ENCODE results near the gene CDK10.
"Not testable (repeated sequence)": the region's sequence is repeated elsewhere in the genome, so short reads cannot be mapped to it uniquely, and the experiment has no call there.

Gene CDK10

GRCh38 chr16:89695875-89696669 lies 9.6 kb downstream of the CDK10 start:
- DNase-seq (ENCODE audit: low read depth, low spot score) = no peak

- no peak for DNase-seq (ENCODE audit: low read depth, low spot score)
Measured at GRCh38 chr16:89696670-89697128, 10.2 kb downstream of the CDK10 start.

- DNase-seq (ENCODE audit: low read depth, low spot score) = no peak
Measured at GRCh38 chr16:89697161-89697615, 10.7 kb downstream of the CDK10 start.

GRCh38 chr16:89697616-89698331 lies 11.3 kb downstream of the CDK10 start:
- DNase-seq (ENCODE audit: low read depth, low spot score) = no peak

GRCh38 chr16:89698717-89699116 lies 12.2 kb downstream of the CDK10 start:
- not testable (repeated sequence) for DNase-seq (ENCODE audit: low read depth, low spot score)

GRCh38 chr16:89699629-89700099 lies 13.2 kb downstream of the CDK10 start:
- DNase-seq (ENCODE audit: low read depth, low spot score) = not testable (repeated sequence)

GRCh38 chr16:89700100-89700648 lies 13.7 kb downstream of the CDK10 start:
- DNase-seq (ENCODE audit: low read depth, low spot score) = peak; percentile 76

GRCh38 chr16:89700649-89701424 lies 14.3 kb downstream of the CDK10 start:
- no peak for DNase-seq (ENCODE audit: low read depth, low spot score)

- DNase-seq (ENCODE audit: low read depth, low spot score) = no peak
Measured at GRCh38 chr16:89701425-89702406, 15.2 kb downstream of the CDK10 start, which contains the start of gene SPATA2L. SPATA2L (minus strand) TSS chr16:89701705; CDS start chr16:89701232, 473 bp downstream.

GRCh38 chr16:89704281-89704680 lies 17.8 kb downstream of the CDK10 start:
- no peak for DNase-seq (ENCODE audit: low read depth, low spot score)

GRCh38 chr16:89705006-89705405 lies 18.5 kb downstream of the CDK10 start:
- no peak for DNase-seq (ENCODE audit: low read depth, low spot score)

GRCh38 chr16:89706518-89707260 lies 20.2 kb downstream of the CDK10 start:
- no peak for DNase-seq (ENCODE audit: low read depth, low spot score)

GRCh38 chr16:89707695-89708094 lies 21.2 kb downstream of the CDK10 start:
- DNase-seq (ENCODE audit: low read depth, low spot score) = no peak

- no peak for DNase-seq (ENCODE audit: low read depth, low spot score)
Measured at GRCh38 chr16:89708481-89708931, 22.0 kb downstream of the CDK10 start.

- no peak for DNase-seq (ENCODE audit: low read depth, low spot score)
Measured at GRCh38 chr16:89709166-89709565, 22.7 kb downstream of the CDK10 start.

- no peak for DNase-seq (ENCODE audit: low read depth, low spot score)
Measured at GRCh38 chr16:89709716-89710432, 23.4 kb downstream of the CDK10 start.

- DNase-seq (ENCODE audit: low read depth, low spot score) = no peak
Measured at GRCh38 chr16:89710709-89711564, 24.4 kb downstream of the CDK10 start.

Measured in brain pericyte (primary cell).